Hypothalamus (tissue), 51 donors: ENCODE data around the gene LAMC1.

Experiments used
- DNase-seq, 51 donors: peaks; one replicate each; lab custom pipeline; 2025; lab: John Stamatoyannopoulos, UW

The LAMC1 gene

DNA sequence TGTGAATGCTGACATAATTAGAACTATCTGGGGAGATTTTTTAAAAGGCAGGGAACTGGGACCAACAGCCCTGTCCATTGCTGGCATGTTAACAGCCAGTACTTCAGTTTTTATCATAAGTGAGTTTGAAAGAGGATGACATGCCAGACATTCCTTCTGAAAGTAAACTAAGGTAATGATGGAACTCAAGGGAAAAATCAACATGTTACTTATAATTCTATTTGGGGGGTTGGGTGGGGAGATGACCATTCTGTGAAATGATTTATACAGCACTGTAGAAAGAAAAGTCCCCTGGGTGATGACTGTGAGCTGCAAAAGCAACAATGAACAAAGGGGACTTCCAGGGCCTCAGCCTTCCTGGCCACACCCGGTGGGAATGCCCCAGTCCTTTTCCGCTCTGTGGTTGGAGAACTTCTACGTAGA, 157.4 kb downstream of the LAMC1 start:
- DNase-seq, result no peak

DNA sequence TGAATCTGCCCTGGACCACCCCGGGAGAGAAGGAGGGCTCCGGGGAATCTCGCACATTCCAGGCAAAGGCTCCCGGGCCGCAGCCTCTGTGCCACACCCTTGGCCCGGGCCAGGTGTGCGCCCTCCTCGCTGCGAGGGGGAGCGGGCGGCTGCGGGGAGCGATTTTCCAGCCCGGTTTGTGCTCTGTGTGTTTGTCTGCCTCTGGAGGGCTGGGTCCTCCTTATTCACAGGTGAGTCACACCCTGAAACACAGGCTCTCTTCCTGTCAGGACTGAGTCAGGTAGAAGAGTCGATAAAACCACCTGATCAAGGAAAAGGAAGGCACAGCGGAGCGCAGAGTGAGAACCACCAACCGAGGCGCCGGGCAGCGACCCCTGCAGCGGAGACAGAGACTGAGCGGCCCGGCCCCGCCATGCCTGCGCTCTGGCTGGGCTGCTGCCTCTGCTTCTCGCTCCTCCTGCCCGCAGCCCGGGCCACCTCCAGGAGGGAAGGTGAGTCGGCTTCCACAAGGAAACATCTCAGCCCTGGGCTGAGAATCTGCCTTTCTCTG, 162.8 kb downstream of the LAMC1 start, which contains the start of gene LAMC2:
LAMC2 (plus strand) TSS at position 324 of the 550 bp plus-strand sequence; CDS start at position 413, 89 bp downstream.
- DNase-seq, result peak in 8 of 51 donors; percentile 1 to 31 (median 4)

DNA sequence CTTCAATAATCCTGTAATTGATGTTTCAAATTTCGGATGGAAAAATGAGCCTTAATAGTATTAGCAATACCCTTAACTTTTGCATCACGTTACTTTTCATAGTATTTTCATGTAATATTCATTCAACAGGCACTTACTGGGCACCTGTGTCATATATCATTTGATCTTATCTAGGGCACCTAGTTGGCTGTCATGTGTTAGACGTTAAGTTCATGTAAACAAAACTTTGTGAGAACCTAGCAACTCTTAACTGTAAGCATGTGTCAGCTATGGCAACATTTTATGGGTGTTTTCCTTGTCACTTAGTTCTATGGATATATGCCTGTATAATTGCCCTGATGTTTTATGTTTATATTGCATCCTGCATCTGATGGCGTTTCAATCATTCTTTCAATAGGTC, 163.6 kb downstream of the LAMC1 start:
- no peak for DNase-seq

DNA sequence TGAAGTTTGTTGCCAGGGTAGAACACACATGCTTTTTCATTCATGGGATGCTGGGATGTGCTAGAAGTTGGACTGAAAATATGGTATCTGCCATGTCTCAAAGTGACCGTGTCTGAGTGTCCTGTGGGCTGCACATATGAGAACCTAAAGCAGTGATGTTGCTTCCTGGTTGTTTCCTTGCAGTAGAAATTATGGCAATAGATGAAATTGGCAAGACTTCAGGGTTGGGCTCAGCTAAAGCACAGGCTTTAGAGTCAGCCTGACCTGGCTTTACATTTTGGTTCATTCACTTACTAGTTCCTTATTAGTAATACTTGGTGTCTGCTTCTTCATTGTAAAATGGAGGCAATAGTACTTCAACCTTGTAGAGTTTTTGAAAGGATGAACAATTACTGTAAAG, 165.0 kb downstream of the LAMC1 start:
- DNase-seq, result no peak

DNA sequence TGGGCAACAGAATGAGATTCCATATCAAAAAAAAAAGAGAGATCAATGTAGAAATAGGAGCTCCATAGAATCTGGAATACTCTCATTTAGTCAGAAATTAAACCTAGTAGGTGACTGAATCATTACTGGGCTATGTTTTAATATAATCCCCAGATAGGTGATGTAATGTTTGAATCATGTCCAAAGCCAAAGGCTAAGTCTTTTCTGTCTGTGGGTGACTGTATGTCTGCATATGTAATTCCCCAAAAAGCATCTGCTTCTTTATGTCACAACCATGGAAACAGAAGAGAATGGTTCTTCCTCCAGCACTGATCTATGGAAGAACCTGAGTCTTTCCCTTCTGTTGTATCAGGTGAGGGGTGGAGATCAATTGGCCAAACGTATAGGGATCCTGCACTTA, 168.6 kb downstream of the LAMC1 start:
- DNase-seq, result no peak

DNA sequence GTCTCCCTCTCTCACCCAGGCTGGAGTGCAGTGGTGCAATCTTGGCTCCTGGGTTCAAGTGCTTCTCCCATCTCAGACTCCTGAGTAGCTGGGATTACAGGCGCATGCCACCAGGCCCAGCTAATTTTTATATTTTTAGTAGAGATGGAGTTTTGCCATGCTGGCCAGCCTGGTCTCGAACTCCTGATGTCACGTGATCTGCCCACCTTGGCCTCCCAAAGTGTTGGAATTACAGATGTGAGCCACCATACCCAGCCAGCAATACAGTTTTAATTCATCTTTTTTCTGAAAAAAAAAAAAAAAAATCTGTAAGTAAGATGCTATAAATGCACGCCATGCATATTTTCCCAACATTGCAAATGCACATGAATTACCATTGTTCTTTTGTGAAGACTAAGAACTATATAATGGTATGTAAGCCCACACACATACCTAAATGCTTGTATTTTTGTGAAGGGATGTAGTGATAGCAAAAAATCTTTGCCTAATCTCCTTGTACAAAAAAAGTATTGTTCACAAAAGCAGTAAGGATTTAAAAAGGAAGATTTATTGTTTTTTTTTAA, 170.8 kb downstream of the LAMC1 start:
- no peak for DNase-seq

DNA sequence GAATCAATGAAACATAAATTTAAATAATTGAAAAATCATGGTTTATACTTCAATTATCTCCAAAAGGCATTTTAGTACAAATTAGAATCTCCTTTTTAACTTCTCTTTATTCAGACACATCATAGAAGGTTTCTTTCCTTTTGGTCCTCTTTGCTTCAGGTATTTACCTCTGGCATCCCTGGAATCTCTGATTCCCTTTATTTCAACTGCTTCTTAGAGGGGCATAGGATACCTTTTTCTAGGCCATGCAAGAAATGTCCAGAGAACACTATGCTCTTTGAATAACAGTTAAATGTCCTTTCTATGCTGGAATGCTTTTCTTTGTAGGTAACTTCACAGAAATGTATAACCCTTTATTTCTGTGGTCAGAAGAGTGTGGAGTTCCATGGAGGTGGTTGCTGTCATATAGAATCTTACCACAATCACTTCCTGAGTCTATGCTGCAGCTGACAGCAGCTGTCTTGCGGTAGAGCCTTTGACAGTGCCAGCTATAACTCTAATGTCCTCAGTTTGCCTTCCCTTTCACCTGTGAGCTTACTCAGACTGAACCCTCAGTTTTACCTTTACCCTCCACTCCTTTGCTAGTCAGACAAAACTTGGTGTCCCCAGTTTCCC, 171.4 kb downstream of the LAMC1 start:
- DNase-seq, result no peak

DNA sequence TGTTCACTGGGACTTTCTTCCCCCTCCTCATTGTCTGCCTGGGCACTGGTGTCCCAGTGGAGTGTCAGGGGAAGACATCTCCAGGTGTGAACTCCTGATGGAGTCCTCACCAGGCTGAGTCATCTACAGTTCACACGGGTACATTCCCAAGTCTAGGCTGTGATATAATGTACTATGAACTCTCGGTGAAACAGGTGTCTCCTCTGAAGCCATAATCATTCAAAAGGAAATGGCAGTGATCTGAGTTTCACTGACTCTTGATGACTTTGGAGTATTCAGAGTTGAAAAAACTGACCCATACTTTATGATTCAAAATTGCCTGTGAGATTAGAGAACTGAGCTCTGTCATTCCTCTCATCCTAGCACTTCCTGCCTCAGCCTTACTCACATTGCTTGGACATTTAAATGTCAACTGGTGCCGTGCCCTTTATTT, 171.9 kb downstream of the LAMC1 start:
- DNase-seq, result no peak
